Activated CD8-positive, alpha-beta memory T cell treated with anti-CD3 and anti-CD28 coated beads for 48 hours (primary cell): ENCODE measurements around the gene AFF2.
"Not testable (repeated sequence)": the region's sequence is repeated elsewhere in the genome, so short reads cannot be mapped to it uniquely, and the experiment has no call there.

Source experiments
- DNase-seq, 3 experiments: peaks; one replicate each; pipeline ENCODE4 v3.0.0-alpha.2; 2020; ENCODE audit warnings: low read depth in 2 of 3, low spot score in 2 of 3

The AFF2 gene

DNA sequence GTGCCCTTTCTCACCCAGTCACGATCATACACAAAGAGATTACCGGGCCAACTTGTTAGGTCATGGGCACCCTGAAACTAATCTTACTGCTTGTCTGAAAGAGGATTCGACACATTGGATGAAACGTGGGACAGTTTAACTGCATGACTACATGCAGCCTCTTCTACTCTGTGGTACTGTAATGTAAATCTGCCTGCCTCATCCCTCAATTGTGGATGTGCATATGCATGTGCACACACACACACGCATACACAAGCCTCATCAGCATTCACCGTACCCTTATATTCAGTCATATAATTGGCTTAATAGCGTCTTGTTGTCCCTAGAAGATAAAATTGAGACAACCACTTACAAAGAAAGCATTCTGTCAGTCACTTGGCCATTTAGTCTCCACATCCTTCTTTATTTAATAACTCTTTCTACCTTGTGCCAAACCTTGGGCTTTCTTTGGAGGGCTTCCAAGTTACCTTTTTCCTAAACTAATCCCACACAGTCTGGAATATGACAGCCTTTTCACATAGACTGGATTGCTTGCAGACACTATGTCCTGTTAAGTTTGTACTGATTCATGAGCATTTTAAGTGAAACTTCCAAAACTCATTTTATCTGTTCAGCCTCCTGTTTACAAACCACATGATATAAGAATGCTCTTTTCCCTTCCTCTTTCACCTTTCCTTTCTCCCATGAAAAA lies 132.9 kb downstream of the AFF2 start:
- no peak for DNase-seq

DNA sequence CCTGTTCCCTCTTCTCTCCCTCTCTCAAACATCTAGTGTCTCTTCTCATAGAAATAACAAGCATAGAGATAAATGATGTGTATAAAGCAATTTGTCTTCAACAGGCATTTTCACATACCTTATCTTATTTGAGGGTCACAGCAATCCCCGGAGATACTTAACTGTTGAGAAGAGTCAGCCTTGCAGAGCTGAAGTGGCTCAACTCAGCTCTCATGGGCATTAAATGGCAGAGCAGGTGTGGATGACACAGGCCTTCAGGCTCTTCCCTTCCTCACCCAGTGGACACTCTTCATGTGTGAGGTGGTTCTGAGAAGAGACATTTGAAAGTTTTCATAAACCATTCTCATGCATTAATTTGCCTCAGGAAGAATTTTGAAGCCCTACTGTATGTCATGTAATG lies 134.2 kb downstream of the AFF2 start:
- DNase-seq, result no peak

DNA sequence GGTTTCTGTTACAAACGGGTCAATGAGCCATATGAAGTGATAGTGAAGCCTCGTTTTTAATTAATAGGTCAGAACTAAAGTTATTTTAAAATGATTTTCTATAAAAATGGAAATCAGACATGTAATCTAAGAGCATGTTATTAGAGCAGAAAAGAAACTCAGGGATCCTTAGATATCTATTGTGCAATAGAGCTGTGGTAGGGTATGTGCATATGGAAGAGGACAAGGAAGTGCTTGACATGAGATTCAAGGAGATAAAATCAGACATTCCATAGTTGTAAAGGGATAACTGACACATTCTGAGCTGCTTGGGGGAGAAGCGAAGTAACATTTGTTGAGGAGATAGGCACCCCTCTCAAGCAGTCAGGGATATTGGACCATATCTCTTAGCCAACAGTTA lies 143.0 kb downstream of the AFF2 start:
- no peak for DNase-seq

DNA sequence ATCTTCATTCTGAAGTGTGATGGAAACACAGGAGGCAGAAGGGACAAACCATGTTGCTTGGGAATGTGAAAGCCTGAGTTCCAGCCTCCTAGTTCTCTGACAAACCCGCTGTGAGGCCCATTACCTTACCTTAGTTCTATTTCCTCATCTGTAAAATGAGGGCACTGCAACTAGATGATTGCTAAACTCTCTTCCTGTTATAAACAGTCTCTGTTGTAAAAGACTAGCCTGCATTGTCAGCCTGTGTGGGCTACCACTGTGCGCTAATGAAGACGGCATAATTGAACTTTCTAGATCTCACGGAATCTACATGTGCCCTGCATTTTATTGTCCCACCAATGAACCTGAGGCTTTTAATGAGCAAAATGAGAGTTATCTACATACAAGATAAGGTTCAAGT lies 147.2 kb downstream of the AFF2 start:
- DNase-seq, result no peak

DNA sequence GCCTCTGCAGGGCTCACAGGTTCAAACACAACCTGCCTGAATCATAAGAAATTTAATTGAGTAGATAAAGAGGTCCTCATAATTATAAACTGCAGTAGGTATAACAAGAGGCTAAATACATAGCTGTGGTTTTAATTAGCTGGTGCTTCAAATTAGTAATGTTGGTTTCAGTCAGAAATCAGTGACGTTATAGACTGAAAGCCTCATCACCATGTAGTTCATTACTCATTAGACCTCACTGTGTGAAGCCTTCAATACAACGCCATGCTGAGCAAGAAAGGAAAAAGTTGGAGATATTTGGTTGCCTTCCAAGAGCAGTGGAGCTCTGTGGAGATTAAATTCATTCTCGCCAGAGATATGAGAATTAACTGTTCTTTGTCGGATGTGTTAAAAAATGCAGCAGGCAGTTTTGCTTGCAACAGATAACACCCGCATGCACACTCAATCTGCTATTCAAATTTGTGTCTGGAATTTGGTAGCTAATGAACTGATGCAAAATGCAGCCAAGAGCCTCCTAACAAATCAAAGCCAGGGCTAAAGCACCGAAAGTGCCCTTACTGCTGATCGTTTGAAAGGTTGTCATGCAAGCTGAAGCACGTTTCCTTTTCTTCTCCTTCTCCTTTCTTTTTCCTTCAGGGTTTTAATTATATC lies 148.9 kb downstream of the AFF2 start:
- no peak for DNase-seq

DNA sequence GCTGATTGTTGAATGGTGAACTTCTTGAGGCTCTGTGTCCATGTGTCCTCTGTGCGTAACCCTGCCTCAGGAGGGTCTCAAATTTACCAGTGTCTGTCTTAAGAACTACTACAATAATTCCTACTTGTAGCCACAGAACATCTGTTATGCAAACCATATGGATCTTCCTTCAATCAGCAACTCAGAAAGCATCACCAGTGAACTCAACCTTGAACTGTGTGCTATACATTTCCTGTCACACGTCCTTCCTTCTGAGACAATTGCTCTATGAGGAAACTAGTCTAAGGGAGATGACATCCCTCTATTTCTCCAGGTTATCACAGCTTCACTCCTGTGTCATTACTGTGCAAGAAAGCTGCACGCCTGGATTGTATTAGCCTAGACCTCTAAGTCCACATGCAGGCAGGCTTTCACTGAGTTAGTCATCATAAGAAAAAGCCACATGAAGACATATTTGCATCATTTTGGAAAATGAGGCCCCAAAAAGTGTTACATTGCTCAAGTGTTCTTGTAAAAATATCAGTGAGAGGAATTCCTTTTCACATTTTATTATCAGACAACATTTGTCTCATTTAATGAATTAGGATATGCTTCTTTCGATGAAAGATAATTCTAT lies 157.8 kb downstream of the AFF2 start:
- no peak for DNase-seq

DNA sequence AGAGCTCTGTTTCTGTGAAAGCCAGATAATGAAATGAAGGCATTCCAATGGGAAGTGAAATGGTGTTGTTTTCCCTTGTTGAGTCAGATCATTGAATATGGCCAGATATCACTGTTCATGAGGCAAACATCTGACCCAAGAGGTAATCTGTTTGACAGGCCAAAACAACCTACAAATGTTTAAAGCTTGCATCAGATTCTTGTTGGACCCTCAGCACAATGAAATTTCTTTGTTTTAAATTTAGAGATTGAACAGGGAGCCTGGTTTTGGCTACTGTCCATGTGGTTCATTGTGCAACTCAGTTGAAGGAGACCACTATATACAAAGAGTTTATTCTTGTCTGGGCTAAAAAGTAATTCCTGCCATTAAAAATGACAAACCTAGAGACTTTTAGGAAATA lies 159.1 kb downstream of the AFF2 start:
- no peak for DNase-seq

DNA sequence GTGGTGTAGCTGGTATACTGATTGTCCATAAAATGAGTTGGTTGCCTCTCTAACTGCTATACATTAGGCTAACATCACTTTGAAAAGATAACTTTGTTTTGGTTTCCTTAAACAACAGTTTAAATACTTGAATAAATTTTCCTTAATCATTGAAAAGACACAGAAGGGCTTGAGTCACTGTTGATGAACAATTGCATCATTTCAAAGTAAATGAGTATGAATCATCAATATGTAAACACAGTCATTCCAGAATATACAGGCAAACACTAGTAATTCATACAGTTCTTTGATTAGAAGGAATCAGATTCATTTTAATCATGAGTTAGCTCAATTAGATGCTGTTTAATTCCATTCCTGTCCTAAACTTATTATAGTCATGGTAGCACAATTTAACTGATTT lies 160.6 kb downstream of the AFF2 start:
- DNase-seq, result no peak

DNA sequence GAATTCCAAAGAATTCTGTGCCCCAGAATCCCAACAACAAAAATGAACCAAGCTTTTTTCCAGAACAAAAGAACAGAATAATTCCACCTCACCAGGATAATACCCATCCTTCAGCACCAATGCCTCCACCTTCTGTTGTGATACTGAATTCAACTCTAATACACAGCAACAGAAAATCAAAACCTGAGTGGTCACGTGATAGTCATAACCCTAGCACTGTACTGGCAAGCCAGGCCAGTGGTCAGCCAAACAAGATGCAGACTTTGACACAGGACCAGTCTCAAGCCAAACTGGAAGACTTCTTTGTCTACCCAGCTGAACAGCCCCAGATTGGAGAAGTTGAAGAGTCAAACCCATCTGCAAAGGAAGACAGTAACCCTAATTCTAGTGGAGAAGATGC lies 161.6 kb downstream of the AFF2 start:
- no peak for DNase-seq

DNA sequence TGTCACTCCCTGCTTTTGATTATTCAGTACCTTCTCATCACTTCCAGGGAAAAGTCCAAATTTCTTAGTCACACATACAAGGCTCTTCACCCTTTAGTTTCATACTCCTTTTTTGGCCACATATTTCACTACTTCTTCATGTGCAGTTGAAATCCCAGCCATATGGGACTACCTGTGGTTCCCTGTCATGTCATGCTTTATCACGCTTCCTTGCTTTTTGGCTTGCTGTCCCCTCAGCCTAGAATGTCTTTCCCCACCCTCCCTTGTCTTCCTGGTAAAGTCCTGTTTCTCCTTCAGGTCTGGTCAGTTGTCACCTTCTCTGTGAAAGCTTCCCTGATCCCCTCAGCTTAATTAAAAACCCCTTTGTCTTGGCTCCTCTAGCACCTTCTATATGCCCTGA lies 163.8 kb downstream of the AFF2 start:
- no peak for DNase-seq

DNA sequence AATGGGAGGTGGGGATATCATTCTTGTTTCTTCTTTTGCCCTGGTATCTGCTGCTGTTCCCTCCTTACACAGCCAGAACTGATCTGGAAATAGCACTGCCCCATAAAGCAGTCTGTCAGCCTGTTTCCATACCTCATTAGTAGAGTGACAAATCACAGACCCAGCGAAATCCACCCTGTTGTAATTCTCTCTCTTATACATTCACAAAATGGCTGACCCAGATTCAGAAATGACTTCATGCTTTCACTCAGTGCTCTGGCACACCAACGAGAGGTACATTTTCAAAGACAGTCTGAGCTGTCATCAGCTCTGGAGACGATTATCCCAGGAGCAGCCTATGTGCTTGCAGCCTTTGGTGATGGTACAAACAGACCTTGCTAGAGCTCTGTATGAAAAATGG lies 164.6 kb downstream of the AFF2 start:
- no peak for DNase-seq

DNA sequence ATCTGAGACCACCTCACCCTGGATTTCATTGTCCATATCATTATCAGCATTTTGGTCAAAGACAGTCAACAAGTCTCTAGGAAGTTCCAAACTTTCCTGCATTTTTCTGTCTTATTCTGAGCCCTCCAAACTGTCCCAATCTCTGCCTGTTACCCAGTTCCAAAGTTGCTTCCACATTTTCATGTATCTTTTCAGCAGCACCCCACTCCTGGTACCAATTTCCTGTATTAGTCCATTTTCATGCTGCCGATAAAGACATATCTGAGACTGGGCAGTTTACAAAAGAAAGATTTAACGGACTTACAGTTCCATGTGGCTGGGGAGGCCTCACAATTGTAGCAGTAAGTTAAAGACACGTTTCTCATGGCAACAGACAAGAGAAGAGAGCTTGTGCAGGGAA lies 168.8 kb downstream of the AFF2 start:
- DNase-seq, result not testable (repeated sequence)

DNA sequence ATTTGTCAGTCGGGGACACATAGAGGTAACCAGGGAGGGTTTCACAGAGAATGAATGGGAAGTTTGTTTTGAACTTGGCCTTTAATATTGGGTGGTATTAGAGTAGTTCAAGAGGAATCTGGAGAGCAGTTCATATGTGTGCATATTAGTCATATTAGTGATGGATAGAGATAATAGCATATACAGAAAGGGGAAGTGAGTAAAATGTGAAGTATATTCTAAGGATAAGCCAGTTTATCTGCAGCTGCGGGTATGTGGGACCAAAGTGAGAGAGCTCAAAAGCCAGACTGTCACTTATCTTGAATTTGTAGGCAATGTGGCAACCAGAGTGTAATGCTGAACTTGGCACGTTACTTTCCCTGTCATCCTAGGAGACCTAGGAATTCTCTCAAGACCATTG lies 169.9 kb downstream of the AFF2 start:
- DNase-seq, result no peak

DNA sequence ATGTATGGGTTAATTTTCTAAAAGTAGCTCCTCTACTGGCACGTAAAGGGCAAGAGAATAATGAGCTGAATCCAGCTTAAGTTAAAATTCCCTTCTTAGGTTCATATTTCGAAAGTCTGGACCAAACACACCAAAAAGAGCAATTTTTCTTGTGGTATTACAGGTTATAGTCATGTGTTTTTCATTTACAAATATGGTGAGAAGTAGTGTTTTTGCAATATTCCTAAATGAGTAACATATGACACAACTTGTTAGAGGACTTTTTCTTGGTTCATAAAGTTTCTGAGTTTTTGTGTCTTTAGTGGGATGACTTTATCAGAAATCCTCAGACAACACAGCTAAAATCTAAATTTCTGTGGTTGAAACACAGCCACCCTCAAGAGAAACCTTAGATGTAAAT lies 172.1 kb downstream of the AFF2 start:
- DNase-seq, result no peak

DNA sequence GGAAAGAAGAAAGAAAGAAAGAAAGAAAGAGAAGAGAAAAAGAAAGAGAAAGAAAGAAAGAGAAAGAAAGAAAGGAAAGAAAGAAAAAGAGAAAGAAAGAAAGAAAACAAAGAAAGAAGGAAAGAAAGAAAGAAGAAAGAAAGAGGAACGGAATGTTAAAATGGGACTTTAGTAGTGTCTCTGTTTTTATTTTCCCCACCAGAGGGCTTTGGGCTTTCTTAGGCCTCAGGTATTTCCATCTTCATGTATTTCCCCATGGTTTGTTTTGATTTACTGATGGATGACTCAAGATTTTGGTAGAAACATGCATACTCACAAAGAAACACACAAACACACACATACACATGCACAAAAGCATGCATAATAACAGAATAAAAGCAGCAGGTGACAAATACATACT lies 181.2 kb downstream of the AFF2 start:
- DNase-seq, result no peak

DNA sequence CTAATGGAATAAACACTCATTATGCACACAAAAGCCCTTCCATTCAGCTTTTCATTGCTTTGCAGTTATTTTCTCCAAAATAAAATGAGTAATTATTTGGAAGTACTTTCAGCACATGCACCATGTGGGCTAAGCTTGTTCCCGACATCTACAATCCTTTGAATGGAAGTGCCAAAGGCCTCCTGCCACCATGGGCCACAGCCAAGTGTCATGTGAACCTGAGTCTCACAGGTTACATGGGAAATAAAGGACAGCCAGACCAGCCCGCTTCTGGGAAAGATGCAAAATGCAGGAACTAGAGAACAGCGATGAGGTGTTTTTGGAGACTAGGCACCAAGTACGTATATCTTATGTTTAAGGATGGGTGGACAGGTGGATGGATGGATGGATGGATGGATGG lies 181.8 kb downstream of the AFF2 start:
- DNase-seq, result no peak

DNA sequence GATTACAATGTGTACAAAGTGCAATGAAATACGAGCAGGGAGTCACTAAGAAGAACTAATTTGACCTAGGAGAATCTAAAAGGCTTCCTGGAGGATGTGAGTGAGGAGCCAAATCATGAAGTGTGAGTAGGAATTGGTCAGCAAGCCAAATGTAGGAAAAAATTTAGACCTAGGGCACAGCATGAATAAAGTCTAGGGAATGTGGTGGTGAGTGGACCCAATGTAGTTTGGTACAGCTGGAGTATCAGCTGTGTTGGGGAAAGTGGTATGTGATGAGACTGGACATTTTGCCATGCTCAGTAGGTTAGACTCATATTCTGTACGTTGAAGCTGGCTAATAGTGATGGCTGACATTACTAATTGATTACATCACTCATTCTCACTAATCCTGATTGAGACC lies 191.0 kb downstream of the AFF2 start:
- no peak for DNase-seq

DNA sequence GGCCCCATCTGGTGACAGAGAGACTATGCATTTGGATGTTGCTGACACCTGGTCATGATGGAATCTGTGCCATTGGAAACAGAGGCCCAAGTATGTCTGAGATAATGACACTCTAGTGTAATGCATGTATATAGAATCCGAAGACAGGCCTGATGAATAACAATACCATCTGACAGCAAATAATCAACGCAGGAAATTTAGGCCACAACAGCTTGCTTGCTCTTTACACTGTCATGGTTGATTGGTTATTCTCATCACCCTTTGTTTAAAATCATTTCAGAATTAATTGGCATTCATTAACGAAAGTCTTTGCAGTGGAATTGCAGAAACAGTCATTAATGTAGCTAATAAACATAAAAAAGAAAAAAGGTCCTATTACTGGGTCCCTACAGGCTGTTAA lies 194.8 kb downstream of the AFF2 start:
- no peak for DNase-seq

DNA sequence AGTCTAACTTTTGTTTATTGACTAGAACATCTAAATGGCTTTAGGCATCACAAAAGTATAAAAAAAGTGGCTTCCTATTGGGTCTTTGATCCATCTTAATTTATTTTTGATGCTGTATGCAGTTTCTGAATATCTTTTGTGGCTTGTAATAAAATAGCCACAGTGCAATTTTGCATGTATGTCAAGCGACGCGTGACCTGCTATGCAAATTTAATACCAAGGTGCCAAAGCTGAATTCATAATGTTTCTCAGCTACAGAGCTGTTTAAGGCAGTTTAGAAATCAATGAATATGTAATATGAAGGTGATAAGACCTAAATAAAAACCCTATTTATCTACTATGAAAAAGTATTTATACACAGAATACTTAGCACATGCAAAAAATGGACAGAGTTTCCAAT lies 197.8 kb downstream of the AFF2 start:
- no peak for DNase-seq

DNA sequence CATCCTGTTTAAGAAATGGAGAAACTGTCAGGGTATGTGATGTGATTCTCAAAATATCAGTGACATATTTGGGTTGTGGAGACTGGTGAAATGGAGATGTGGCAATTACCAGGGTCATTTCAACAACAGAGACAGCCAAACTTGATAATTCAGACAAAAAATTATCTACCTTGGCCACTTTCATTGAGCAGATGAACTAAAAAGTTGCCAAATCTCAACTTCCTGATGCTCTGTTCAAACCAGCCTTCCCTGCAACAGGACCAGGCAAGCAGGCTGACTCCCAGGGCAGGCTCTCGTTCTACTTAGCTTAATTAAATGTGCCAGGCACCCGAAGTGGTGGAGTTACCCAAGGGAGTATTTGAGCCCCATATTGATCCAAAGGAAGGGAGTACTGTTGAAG lies 199.6 kb downstream of the AFF2 start:
- DNase-seq, result no peak

DNA sequence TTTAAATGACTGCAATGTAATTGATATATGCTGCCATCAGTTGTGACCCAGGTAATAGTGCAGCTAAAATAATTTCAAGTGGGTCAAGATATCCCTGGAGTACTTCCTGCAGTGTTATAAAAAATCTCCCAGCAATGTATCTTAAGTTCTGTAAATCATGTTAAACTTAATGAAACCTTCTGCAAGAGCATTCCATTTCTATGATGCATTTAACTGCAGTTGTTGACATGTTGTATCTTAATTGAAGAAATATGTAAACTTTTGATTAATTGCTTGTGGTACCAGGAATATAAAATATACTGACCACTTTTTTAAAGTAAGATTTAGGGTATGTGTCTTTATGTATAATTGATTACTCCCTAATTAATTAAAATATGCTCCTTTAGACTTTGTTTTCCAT lies 213.6 kb downstream of the AFF2 start:
- no peak for DNase-seq

DNA sequence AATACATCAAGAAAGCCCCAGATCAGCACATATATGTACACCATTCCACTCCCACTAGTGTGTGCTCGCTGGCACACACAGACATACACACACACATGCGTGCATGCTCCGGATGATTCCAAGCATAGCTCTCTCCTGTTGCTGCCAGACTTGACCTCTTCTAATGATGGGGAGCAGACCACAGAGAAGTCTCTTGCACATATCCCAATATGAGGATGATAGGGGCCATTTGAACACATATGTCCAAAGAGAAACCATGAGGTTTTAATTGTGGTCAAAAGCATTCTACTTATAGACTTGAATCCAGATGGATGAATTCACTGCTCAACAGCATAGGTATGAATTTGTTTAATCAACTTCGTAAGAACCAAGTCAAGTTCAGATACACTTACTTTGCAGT lies 214.9 kb downstream of the AFF2 start:
- no peak for DNase-seq

DNA sequence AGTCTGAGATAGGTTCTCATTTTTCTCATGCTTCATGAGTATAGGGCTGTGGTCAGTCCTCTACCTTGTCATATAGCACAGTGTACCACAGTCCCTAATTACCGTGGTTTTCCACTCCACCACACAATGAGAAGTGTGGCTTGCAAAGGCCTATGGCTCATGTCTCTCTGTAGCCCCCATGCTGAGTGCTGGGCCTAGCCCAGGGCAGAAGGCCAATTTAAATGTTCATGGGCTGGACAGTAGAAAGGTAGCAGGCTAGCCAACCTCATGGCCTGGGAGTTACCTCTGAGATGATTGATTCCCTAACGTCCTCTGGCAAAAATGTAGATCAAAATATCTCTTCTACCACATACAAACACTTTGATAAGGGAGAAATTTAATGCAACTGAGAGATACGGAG lies 222.5 kb downstream of the AFF2 start:
- no peak for DNase-seq
